Ishikawa (cell line): Measurements from ENCODE around the gene NRG3.

Experiments
- CEBPB ChIP-seq: IDR thresholded peaks from 2 replicates; pipeline ENCODE4 v1.6.1; 2012
- CREB1 ChIP-seq: IDR thresholded peaks from 2 replicates; pipeline ENCODE4 v1.6.1; 2012; ENCODE audit warnings: low read depth
- EGR1 ChIP-seq: IDR thresholded peaks from 2 replicates; pipeline ENCODE4 v1.6.1; 2012
- EP300 ChIP-seq: IDR thresholded peaks from 2 replicates; pipeline ENCODE4 v1.6.1; 2012; ENCODE audit warnings: borderline replicate concordance
- FOXM1 ChIP-seq: IDR thresholded peaks from 2 replicates; pipeline ENCODE4 v1.6.1; 2012; ENCODE audit warnings: low read depth, borderline replicate concordance
- MAX ChIP-seq: IDR thresholded peaks from 2 replicates; pipeline ENCODE4 v1.6.1; 2012
- NFIC ChIP-seq: IDR thresholded peaks from 2 replicates; pipeline ENCODE4 v1.6.1; 2012
- RAD21 ChIP-seq: IDR thresholded peaks from 2 replicates; pipeline ENCODE4 v1.6.1; 2012; ENCODE audit warnings: low read depth
- TAF1 ChIP-seq: IDR thresholded peaks from 2 replicates; pipeline ENCODE4 v1.6.1; 2012; ENCODE audit warnings: low read depth, mild to moderate bottlenecking
- TCF12 ChIP-seq: IDR thresholded peaks from 2 replicates; pipeline ENCODE4 v1.6.1; 2012; ENCODE audit warnings: low read depth
- TEAD4 ChIP-seq: IDR thresholded peaks from 2 replicates; pipeline ENCODE4 v1.6.1; 2012
- USF1 ChIP-seq: IDR thresholded peaks from 2 replicates; pipeline ENCODE4 v1.6.1; 2012
- YY1 ChIP-seq: IDR thresholded peaks from 2 replicates; pipeline ENCODE4 v1.6.1; 2012; ENCODE audit warnings: low read depth
- ZBTB7A ChIP-seq: IDR thresholded peaks from 2 replicates; pipeline ENCODE4 v1.6.1; 2012; ENCODE audit warnings: low read depth
- TF ChIP-seq, protein P1 (sequence below): IDR thresholded peaks from 2 replicates; pipeline ENCODE4 v1.6.1; 2012; ENCODE audit warnings: low read depth, mild to moderate bottlenecking

NRG3 gene

GRCh38 chr10:82411416-82411815 lies 536.4 kb downstream of the NRG3 start:
- TF ChIP-seq CEBPB (no peak), TCF12 (no peak), TAF1 (no peak), USF1 (no peak), TEAD4 (no peak), FOXM1 (no peak), CREB1 (no peak), EGR1 (no peak), RAD21 (no peak), YY1 (no peak), ZBTB7A (no peak), NFIC (no peak), EP300 (no peak), MAX (no peak)
- TF ChIP-seq, protein P1, sequence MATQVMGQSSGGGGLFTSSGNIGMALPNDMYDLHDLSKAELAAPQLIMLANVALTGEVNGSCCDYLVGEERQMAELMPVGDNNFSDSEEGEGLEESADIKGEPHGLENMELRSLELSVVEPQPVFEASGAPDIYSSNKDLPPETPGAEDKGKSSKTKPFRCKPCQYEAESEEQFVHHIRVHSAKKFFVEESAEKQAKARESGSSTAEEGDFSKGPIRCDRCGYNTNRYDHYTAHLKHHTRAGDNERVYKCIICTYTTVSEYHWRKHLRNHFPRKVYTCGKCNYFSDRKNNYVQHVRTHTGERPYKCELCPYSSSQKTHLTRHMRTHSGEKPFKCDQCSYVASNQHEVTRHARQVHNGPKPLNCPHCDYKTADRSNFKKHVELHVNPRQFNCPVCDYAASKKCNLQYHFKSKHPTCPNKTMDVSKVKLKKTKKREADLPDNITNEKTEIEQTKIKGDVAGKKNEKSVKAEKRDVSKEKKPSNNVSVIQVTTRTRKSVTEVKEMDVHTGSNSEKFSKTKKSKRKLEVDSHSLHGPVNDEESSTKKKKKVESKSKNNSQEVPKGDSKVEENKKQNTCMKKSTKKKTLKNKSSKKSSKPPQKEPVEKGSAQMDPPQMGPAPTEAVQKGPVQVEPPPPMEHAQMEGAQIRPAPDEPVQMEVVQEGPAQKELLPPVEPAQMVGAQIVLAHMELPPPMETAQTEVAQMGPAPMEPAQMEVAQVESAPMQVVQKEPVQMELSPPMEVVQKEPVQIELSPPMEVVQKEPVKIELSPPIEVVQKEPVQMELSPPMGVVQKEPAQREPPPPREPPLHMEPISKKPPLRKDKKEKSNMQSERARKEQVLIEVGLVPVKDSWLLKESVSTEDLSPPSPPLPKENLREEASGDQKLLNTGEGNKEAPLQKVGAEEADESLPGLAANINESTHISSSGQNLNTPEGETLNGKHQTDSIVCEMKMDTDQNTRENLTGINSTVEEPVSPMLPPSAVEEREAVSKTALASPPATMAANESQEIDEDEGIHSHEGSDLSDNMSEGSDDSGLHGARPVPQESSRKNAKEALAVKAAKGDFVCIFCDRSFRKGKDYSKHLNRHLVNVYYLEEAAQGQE: no peak

- TF ChIP-seq TAF1: no peak
- no peak for TF ChIP-seq RAD21
- no peak for TF ChIP-seq TCF12
- TF ChIP-seq, protein P1: no peak
- TF ChIP-seq USF1: no peak
- no peak for TF ChIP-seq EGR1
- no peak for TF ChIP-seq CEBPB
- TF ChIP-seq EP300: no peak
- TF ChIP-seq FOXM1: no peak
- TF ChIP-seq YY1: no peak
These were observed 545.0 kb downstream of the NRG3 start for GRCh38 chr10:82420001-82420400.

DNA sequence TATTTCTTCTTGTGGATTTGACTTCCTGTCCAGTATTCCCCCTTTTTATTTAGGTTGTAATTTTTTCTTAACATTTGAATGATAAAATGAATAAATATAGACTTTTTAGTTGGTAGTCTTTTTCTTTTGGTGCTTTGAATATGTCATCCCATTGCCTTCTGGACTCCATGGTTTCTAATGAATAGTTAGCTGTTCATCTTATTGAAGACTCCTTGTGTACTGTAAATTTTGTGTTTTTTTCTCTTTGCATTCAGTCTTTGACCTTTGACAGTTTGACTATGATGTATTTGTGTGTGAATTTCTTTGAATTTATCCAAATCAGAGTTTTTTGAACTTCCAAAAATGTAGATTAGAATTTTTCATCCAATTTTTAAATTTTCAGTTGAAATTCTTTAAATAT lies 554.3 kb downstream of the NRG3 start:
- TF ChIP-seq CREB1 (no peak), TAF1 (no peak), MAX (no peak), TCF12 (no peak), RAD21 (no peak), EP300 (no peak), NFIC (no peak), YY1 (no peak), CEBPB (no peak), USF1 (no peak), FOXM1 (no peak), TEAD4 (no peak), EGR1 (no peak), ZBTB7A (no peak)
- TF ChIP-seq, protein P1: no peak

DNA sequence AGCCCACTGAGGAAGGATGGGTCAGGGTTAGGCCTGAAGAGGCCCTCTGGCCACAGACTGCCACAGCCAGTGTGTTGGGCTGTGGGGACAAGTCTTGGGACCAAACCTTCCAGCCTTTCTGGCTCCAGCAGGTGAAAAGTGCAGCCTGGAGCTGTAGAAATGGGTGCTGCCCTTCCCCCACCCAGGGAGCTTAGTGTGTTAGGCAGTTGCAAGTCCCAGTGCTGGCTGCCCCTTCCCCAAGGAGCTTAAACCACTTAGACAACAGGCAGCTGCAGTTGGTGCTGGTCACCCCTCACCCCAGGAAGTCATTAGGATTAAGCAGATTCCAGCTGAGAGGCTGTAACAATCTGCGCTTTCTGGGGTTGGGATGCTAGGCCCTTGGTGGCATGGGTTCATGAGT lies 563.3 kb downstream of the NRG3 start:
- TF ChIP-seq NFIC (no peak), TAF1 (no peak), ZBTB7A (no peak), USF1 (no peak), EGR1 (no peak), FOXM1 (no peak), CEBPB (no peak), MAX (no peak), RAD21 (no peak), TCF12 (no peak)
- TF ChIP-seq, protein P1: no peak
